Stimulated activated naive CD8-positive, alpha-beta T cell treated with anti-CD3 and anti-CD28 coated beads, Interleukin-15, Interleukin-2, amounts not matched to agents 100 ng/mL and 50 ng/mL, for 24 hours (primary cell): Measurements from ENCODE around the gene KAZN.
"Not testable (repeated sequence)": the region's sequence is repeated elsewhere in the genome, so short reads cannot be mapped to it uniquely, and the experiment has no call there.

Source experiments
- H3K27ac Mint-ChIP-seq: one replicate; pipeline ENCODE4 v1.8.0; 2021; ENCODE audit warnings: mild to moderate bottlenecking, mixed read lengths
- H3K27me3 Mint-ChIP-seq: one replicate; pipeline ENCODE4 v1.8.0; 2021; ENCODE audit warnings: mixed read lengths
- H3K36me3 Mint-ChIP-seq: one replicate; pipeline ENCODE4 v1.8.0; 2021; ENCODE audit warnings: low read depth, mixed read lengths
- H3K4me1 Mint-ChIP-seq: one replicate; pipeline ENCODE4 v1.8.0; 2021; ENCODE audit warnings: low read depth, mixed read lengths
- H3K4me3 Mint-ChIP-seq: one replicate; pipeline ENCODE4 v1.8.0; 2021; ENCODE audit warnings: mild to moderate bottlenecking, mixed read lengths
- H3K9me3 Mint-ChIP-seq: one replicate; pipeline ENCODE4 v1.8.0; 2021; ENCODE audit warnings: mixed read lengths

The KAZN gene

DNA sequence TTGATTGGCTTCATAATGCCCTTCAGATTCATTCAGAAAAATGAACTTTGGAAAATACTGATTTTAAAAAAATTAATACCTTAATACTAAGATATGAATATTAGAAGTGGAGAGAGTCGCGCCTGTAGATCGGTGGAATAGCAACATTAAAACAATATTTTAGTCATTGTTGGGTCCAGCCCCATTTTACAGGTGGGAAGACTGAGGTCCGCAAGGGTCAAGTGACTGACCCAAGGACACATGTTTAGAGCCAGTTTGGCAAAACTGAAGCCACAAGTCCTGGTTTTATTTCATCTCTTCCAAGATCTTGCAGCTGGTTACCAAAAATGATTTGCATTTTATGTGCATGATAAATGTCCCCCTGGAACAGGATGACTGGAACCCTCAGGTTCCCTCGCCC lies 441.4 kb downstream of the KAZN start:
- no peaks in the 10 kb centered on the region for H3K27me3 Mint-ChIP-seq
- no peaks in the 10 kb centered on the region for H3K36me3 Mint-ChIP-seq
- no peaks in the 10 kb centered on the region for H3K9me3 Mint-ChIP-seq
- H3K4me1 Mint-ChIP-seq, result no peaks in the 10 kb centered on the region
- H3K27ac Mint-ChIP-seq, result no peak overlapping the region
- H3K4me3 Mint-ChIP-seq, result no peak overlapping the region

DNA sequence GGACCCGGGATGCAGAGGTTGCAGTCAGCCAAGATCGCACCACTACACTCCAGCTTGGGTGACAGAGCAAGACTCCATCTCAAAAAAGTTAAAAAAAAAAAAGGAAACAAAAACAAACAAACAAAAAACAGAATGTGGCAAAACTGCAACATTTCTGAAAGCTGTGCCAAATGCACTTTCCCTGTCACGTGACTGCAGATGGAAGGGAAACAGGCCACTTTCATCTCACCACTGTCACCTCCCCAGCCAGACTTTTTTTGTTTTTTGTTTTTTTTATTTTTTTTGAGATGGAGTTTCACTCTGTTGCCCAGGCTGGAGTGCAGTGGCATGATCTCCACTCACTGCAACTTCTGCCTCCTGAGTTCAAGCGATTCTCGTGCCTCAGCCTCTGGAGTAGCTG lies 442.2 kb downstream of the KAZN start:
- not testable (repeated sequence) for H3K4me1 Mint-ChIP-seq, H3K9me3 Mint-ChIP-seq, H3K36me3 Mint-ChIP-seq, H3K4me3 Mint-ChIP-seq, H3K27ac Mint-ChIP-seq, H3K27me3 Mint-ChIP-seq

DNA sequence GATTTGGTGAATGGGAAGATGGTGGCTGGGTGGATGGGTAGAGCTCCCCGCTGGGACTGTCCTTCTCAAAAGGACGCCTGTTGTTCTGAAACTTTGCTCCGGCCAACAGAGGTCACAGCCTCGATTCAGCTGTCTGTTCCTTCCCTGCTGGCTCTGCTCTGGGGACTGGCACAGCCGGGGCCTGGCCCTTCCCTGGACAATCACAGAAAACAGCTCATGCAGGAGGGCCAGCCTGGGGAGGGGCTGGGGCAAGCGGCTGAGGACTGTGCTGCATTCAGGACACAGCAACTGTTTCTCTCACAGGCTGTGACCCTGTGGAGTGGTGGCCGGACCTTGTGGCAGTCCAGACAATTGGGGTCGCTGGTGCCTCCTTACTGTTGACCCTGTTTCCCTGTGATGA lies 444.4 kb downstream of the KAZN start:
- no peaks in the 10 kb centered on the region for H3K36me3 Mint-ChIP-seq
- no peaks in the 10 kb centered on the region for H3K9me3 Mint-ChIP-seq
- no peak overlapping the region for H3K4me3 Mint-ChIP-seq
- no peak overlapping the region for H3K27ac Mint-ChIP-seq
- no peaks in the 10 kb centered on the region for H3K27me3 Mint-ChIP-seq
- no peaks in the 10 kb centered on the region for H3K4me1 Mint-ChIP-seq

DNA sequence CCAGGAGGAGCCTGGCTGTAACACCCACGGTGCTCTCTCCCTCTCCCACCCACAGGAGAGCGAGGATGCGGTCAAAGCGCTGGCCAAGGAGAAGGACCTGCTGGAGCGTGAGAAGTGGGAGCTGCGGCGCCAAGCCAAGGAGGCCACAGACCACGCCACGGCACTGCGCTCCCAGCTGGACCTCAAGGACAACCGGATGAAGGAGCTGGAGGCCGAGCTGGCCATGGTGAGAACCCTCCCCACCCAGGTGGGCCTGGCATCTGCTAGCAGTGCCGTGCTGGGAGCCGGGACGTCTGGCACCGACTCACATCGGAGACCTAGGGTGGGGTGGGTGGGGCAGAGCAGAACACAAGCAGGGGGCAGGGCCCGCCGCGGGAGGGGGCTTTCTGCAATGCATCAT lies 445.4 kb downstream of the KAZN start:
- Mint-ChIP-seq H3K4me1 (no peaks in the 10 kb centered on the region), H3K9me3 (no peaks in the 10 kb centered on the region), H3K4me3 (no peak overlapping the region), H3K27ac (no peak overlapping the region), H3K36me3 (no peaks in the 10 kb centered on the region), H3K27me3 (no peaks in the 10 kb centered on the region)

GRCh38 chr1:15045123-15045522 lies 446.6 kb downstream of the KAZN start:
- H3K27ac Mint-ChIP-seq, result no peak overlapping the region
- H3K27me3 Mint-ChIP-seq, result no peaks in the 10 kb centered on the region
- H3K4me3 Mint-ChIP-seq, result no peak overlapping the region
- no peaks in the 10 kb centered on the region for H3K36me3 Mint-ChIP-seq
- no peaks in the 10 kb centered on the region for H3K4me1 Mint-ChIP-seq
- no peaks in the 10 kb centered on the region for H3K9me3 Mint-ChIP-seq

- Mint-ChIP-seq H3K36me3 (no peaks in the 10 kb centered on the region), H3K27ac (no peak overlapping the region), H3K27me3 (no peaks in the 10 kb centered on the region), H3K4me1 (no peaks in the 10 kb centered on the region), H3K4me3 (no peak overlapping the region), H3K9me3 (no peaks in the 10 kb centered on the region)
Observed at GRCh38 chr1:15046487-15047165, 448.1 kb downstream of the KAZN start.

DNA sequence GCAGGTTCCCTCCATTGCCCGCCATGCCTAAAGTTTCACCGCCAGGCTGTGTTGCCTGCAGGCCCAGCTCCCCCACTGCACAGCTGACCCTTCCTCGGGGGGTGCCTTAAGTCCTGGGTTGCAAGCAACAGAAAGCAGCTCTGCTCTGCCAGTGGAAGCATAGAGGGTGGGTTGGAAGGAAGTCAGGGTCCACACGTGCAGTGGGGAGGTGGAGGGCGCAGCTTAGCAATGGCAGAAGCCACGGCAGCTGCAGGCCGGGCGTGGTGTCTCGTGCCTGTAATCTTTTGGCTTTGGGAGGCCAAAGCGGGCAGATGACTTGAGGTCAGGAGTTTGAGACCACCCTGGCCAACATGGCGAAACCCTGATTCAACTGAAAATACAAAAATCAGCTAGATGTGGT lies 448.8 kb downstream of the KAZN start:
- no peaks in the 10 kb centered on the region for H3K36me3 Mint-ChIP-seq
- H3K9me3 Mint-ChIP-seq, result no peaks in the 10 kb centered on the region
- H3K4me1 Mint-ChIP-seq, result no peaks in the 10 kb centered on the region
- H3K27me3 Mint-ChIP-seq, result no peaks in the 10 kb centered on the region
- no peak overlapping the region for H3K27ac Mint-ChIP-seq
- H3K4me3 Mint-ChIP-seq, result no peak overlapping the region

GRCh38 chr1:15048437-15048980 lies 450.0 kb downstream of the KAZN start:
- Mint-ChIP-seq H3K27ac (no peak overlapping the region), H3K9me3 (no peaks in the 10 kb centered on the region), H3K4me1 (no peaks in the 10 kb centered on the region), H3K36me3 (no peaks in the 10 kb centered on the region), H3K27me3 (no peaks in the 10 kb centered on the region), H3K4me3 (no peak overlapping the region)

- Mint-ChIP-seq H3K4me1 (no peaks in the 10 kb centered on the region), H3K4me3 (no peak overlapping the region)
Observed at GRCh38 chr1:15049067-15049466, 450.6 kb downstream of the KAZN start.

DNA sequence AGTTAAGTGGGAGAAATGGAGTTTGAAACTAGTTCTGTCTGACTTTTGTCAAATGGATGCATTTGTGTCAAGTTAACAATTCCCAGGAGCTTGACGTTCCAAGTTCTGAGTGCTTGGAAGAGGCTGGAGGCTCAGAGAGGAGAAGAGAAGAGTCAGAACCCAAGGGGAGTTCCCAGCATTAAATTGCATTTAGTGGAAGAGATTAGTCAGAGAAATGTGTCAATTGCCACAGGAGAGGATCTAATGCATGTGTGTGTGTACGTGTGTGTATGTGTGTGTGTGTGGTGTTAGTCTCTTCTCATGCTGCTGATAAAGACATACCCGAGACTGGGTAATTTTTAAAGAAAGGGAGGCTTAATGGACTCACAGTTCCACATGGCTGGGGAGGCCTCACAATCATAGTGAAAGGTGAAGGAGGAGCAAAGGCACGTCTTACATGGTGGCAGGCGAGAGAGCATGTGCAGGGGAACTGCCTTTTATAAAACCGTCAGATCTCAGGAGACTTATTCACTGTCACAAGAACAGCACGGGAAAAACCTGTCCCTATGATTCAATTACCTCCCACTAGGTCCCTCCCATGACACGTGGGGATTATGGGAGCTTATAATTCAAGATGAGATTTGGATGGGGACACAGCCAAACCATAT lies 453.5 kb downstream of the KAZN start:
- H3K4me1 Mint-ChIP-seq, result no peaks in the 10 kb centered on the region
- no peak overlapping the region for H3K4me3 Mint-ChIP-seq
- no peaks in the 10 kb centered on the region for H3K9me3 Mint-ChIP-seq
- no peaks in the 10 kb centered on the region for H3K36me3 Mint-ChIP-seq
- peak overlapping the region; percentile 63 for H3K27ac Mint-ChIP-seq
- no peaks in the 10 kb centered on the region for H3K27me3 Mint-ChIP-seq

More at GRCh38 chr1:15049067-15049466, 450.6 kb downstream of the KAZN start:
- no peaks in the 10 kb centered on the region for H3K36me3 Mint-ChIP-seq
- H3K9me3 Mint-ChIP-seq, result no peaks in the 10 kb centered on the region
- no peaks in the 10 kb centered on the region for H3K27me3 Mint-ChIP-seq
- no peak overlapping the region for H3K27ac Mint-ChIP-seq

DNA sequence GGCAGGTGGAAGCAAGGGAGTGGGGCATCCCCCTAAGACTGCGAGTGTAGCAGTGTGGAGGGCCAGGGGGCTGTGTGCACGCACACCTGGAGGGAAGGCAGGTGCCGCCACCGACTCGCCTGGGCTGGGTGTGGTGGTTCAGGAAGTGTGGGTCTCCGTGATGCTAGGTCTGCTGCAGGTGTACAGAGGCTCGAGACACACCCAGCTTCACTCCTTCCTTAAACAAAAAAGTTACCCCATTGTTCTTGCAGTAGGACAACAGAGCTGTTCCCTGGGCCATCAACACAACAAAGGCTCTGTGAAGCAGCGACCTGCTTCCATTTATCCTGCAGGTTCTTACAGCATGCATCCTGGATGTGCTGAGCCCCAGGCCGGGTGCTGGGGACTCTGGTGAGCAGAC lies 454.7 kb downstream of the KAZN start:
- Mint-ChIP-seq H3K4me1 (no peaks in the 10 kb centered on the region), H3K36me3 (no peaks in the 10 kb centered on the region), H3K27me3 (no peaks in the 10 kb centered on the region), H3K27ac (no peak overlapping the region), H3K4me3 (no peak overlapping the region), H3K9me3 (no peaks in the 10 kb centered on the region)

GRCh38 chr1:15055736-15056415 lies 457.4 kb downstream of the KAZN start:
- Mint-ChIP-seq H3K4me3 (no peak overlapping the region), H3K9me3 (no peaks in the 10 kb centered on the region), H3K27ac (no peak overlapping the region), H3K4me1 (no peaks in the 10 kb centered on the region), H3K27me3 (no peaks in the 10 kb centered on the region), H3K36me3 (no peaks in the 10 kb centered on the region)

GRCh38 chr1:15056515-15057285 lies 458.2 kb downstream of the KAZN start:
- no peak overlapping the region for H3K4me3 Mint-ChIP-seq
- no peaks in the 10 kb centered on the region for H3K36me3 Mint-ChIP-seq
- no peaks in the 10 kb centered on the region for H3K9me3 Mint-ChIP-seq
- H3K4me1 Mint-ChIP-seq, result no peaks in the 10 kb centered on the region
- H3K27me3 Mint-ChIP-seq, result no peaks in the 10 kb centered on the region
- no peak overlapping the region for H3K27ac Mint-ChIP-seq

GRCh38 chr1:15057834-15058233 lies 459.3 kb downstream of the KAZN start:
- H3K36me3 Mint-ChIP-seq, result no peaks in the 10 kb centered on the region
- no peaks in the 10 kb centered on the region for H3K9me3 Mint-ChIP-seq
- no peaks in the 10 kb centered on the region for H3K4me1 Mint-ChIP-seq
- no peak overlapping the region for H3K27ac Mint-ChIP-seq
- no peaks in the 10 kb centered on the region for H3K27me3 Mint-ChIP-seq
- H3K4me3 Mint-ChIP-seq, result no peak overlapping the region

DNA sequence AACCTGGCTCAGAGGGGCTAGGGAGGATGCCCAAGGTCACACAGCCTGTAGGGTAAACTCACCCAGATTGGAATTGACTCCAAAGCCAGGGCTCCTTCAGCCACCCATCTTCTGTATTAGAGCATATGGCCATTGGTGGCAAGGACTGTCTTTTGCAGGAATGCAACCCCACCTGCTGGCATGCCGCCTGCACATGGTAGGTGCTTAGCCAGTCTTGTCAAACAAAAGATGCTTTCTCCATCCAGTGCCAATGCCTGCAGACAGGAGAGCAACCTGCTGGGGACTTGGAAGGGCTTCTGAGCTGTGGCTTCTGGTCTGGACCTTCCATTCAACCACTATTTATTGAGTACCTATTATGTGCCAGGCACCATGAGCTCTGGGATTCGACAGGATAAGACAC lies 459.8 kb downstream of the KAZN start:
- H3K9me3 Mint-ChIP-seq, result no peaks in the 10 kb centered on the region
- no peaks in the 10 kb centered on the region for H3K27me3 Mint-ChIP-seq
- no peaks in the 10 kb centered on the region for H3K4me1 Mint-ChIP-seq
- no peaks in the 10 kb centered on the region for H3K36me3 Mint-ChIP-seq
- H3K4me3 Mint-ChIP-seq, result no peak overlapping the region
- H3K27ac Mint-ChIP-seq, result no peak overlapping the region
